ENCODE data around the gene ARHGEF5. TPM values are rescaled to one million over a fixed set of nuclear protein-coding genes. Genes with fewer than 3 reads are reported as not detected.

Gene ARHGEF5
- total and polyA plus RNA-seq, 2 of the 13 experiments (the other 11 are each of a cell fraction or from before 2014, with no cell fraction given): 1.2 to 1.3 TPM

DNA sequence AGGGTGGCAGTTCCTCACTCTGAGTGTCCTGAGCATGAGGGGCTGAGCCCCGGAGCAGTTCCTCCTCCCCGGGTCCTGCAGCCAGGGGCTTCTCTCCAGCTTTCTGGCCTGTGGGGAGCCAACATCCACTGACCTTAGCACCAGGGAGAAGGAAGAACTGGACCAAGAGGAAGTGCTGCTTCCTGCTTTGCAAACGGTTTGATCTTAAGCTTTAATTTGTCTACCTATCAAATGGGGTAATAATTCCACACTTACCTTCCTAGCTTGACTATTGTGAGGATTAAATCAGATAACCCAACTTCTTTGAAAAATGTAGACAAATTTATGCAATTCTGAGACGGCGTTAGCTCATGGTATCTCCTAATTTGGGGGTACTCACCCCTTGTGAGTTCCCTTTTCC lies 46.3 kb downstream of the ARHGEF5 start (continued):
- no peak for TF ChIP-seq SOX13 (IDR thresholded peaks at IDR 0.05)
- TF ChIP-seq SOX13 (CRISPR knock-in tag; conservative IDR thresholded peaks at IDR 0.05 in 1 of 2, IDR thresholded peaks at IDR 0.05 in 1 of 2): no peak
- TF ChIP-seq SP140L (CRISPR knock-in tag; IDR thresholded peaks at IDR 0.05; ENCODE audit: borderline replicate concordance): no peak
- TF ChIP-seq ZNF607 (CRISPR knock-in tag; IDR thresholded peaks at IDR 0.05; ENCODE audit: borderline replicate concordance): no peak
- no peak for TF ChIP-seq ZNF749 (CRISPR knock-in tag; IDR thresholded peaks at IDR 0.05; ENCODE audit: borderline replicate concordance)
- TF ChIP-seq ZFYVE20 (CRISPR knock-in tag; IDR thresholded peaks at IDR 0.05; ENCODE audit: borderline replicate concordance, low read depth): no peak
- TF ChIP-seq, protein P1, sequence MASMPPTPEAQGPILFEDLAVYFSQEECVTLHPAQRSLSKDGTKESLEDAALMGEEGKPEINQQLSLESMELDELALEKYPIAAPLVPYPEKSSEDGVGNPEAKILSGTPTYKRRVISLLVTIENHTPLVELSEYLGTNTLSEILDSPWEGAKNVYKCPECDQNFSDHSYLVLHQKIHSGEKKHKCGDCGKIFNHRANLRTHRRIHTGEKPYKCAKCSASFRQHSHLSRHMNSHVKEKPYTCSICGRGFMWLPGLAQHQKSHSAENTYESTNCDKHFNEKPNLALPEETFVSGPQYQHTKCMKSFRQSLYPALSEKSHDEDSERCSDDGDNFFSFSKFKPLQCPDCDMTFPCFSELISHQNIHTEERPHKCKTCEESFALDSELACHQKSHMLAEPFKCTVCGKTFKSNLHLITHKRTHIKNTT (CRISPR knock-in tag; IDR thresholded peaks at IDR 0.05): no peak
- TF ChIP-seq, protein P2, sequence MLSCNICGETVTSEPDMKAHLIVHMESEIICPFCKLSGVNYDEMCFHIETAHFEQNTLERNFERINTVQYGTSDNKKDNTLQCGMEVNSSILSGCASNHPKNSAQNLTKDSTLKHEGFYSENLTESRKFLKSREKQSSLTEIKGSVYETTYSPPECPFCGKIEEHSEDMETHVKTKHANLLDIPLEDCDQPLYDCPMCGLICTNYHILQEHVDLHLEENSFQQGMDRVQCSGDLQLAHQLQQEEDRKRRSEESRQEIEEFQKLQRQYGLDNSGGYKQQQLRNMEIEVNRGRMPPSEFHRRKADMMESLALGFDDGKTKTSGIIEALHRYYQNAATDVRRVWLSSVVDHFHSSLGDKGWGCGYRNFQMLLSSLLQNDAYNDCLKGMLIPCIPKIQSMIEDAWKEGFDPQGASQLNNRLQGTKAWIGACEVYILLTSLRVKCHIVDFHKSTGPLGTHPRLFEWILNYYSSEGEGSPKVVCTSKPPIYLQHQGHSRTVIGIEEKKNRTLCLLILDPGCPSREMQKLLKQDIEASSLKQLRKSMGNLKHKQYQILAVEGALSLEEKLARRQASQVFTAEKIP (CRISPR knock-in tag; IDR thresholded peaks at IDR 0.05; ENCODE audit: borderline replicate concordance): no peak
- TF ChIP-seq, protein P3, sequence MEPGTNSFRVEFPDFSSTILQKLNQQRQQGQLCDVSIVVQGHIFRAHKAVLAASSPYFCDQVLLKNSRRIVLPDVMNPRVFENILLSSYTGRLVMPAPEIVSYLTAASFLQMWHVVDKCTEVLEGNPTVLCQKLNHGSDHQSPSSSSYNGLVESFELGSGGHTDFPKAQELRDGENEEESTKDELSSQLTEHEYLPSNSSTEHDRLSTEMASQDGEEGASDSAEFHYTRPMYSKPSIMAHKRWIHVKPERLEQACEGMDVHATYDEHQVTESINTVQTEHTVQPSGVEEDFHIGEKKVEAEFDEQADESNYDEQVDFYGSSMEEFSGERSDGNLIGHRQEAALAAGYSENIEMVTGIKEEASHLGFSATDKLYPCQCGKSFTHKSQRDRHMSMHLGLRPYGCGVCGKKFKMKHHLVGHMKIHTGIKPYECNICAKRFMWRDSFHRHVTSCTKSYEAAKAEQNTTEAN (CRISPR knock-in tag; conservative IDR thresholded peaks at IDR 0.05): no peak
- TF ChIP-seq ZBTB7A (CRISPR knock-in tag; IDR thresholded peaks at IDR 0.05): no peak
